ENCODE measurements around the gene GATA6. TPM values are rescaled to one million over a fixed set of nuclear protein-coding genes. Genes with fewer than 3 reads are reported as not detected.

The GATA6 gene
- polyA plus RNA-seq, 1 experiment: 1.5 TPM

GRCh38 chr18:22166069-22166950 is 3.1 kb upstream of the GATA6 start:
- Histone ChIP-seq H3K27ac (ENCODE audit: low read depth, low read length) (no peak overlapping the region), H3K9me3 (ENCODE audit: control insufficient read depth, insufficient read depth, low read length) (peaks cover 20% of the 10 kb centered on the region; the same call in 1 of the 2 replicates), H3K27me3 (ENCODE audit: control insufficient read depth, insufficient read depth, low read length) (peaks cover 69% of the 10 kb centered on the region), H3K4me3 (ENCODE audit: low read depth, low read length) (no peak overlapping the region)
- DNase-seq (ENCODE audit: low read depth, low spot score): no peak
- TF ChIP-seq CTCF (IDR thresholded peaks at IDR 0.05; ENCODE audit: low read depth, low read length): no peak
- ChIA-PET CTCF (no interaction called here), POLR2A (no interaction called here)

DNA sequence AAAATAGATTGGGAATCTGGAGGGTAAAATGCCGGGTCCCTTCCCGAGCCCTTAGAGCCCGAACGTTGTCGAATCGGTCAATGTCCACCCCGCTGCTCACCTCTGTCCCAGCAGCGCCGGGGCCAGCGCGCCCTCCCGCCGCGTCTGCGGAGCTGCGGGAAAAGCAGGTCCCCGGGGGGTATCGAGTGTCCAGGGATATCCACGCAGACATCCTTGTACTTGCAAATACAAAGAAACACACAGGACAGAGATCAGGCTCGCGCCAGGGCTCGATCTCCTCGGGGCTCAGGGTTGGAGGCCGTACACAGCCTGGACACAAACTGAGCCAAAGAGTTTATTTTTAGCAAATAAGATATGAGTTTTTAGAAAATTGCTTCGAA is 2.3 kb upstream of the GATA6 start:
- CTCF ChIA-PET: no interaction called here
- DNase-seq (ENCODE audit: low read depth, low spot score): no peak
- no peak for TF ChIP-seq CTCF (IDR thresholded peaks at IDR 0.05; ENCODE audit: low read depth, low read length)
- Histone ChIP-seq H3K27me3 (ENCODE audit: control insufficient read depth, insufficient read depth, low read length) (peaks cover 63% of the 10 kb centered on the region), H3K27ac (ENCODE audit: low read depth, low read length) (no peak overlapping the region), H3K4me3 (ENCODE audit: low read depth, low read length) (no peak overlapping the region), H3K9me3 (ENCODE audit: control insufficient read depth, insufficient read depth, low read length) (peaks cover 20% of the 10 kb centered on the region; the same call in 1 of the 2 replicates)
- POLR2A ChIA-PET: no interaction called here

DNA sequence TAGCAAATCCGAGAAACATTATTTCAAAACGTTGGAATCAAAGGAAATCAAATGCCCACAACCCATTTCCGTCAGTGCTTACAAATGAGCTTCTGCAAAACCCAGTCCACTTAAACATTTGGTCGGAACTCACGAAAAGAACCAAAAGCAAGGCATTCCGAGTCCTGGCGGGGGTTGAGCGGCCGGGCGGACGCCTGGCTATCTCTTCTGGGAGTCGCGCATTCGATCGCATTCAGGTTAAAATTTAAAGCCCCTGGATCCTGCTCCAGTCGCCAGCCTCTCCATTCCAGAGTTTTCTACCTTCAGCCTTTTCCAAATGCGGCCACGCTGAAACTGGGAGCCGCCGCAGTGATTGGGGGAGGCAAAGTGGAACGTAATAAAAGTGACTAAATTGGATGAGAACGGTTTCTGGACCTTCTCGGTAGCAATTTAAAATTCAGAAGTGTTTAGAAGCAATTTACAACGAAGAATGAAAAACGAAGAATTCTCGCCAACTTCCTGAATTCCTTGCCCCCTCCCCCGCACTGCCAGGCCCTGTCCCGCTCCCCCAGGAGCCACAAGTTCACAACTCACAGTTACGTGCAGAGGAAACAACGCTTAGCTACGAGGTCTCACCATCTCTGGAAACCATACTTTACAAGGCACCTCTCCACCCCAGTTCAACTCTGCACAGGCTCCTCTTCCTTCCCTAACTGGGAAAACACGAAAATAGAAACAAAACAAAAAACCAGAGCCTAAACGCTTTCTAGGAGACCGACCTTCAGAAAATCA is 1.7 kb upstream of the GATA6 start:
- Histone ChIP-seq H3K4me3 (ENCODE audit: low read depth, low read length) (no peak overlapping the region), H3K27ac (ENCODE audit: low read depth, low read length) (no peak overlapping the region), H3K27me3 (ENCODE audit: control insufficient read depth, insufficient read depth, low read length) (peaks cover 59% of the 10 kb centered on the region), H3K9me3 (ENCODE audit: control insufficient read depth, insufficient read depth, low read length) (peaks cover 20% of the 10 kb centered on the region; the same call in 1 of the 2 replicates)
- POLR2A ChIA-PET: no interaction called here
- CTCF ChIA-PET: no interaction called here
- TF ChIP-seq CTCF (IDR thresholded peaks at IDR 0.05; ENCODE audit: low read depth, low read length): no peak
- DNase-seq (ENCODE audit: low read depth, low spot score): no peak

DNA sequence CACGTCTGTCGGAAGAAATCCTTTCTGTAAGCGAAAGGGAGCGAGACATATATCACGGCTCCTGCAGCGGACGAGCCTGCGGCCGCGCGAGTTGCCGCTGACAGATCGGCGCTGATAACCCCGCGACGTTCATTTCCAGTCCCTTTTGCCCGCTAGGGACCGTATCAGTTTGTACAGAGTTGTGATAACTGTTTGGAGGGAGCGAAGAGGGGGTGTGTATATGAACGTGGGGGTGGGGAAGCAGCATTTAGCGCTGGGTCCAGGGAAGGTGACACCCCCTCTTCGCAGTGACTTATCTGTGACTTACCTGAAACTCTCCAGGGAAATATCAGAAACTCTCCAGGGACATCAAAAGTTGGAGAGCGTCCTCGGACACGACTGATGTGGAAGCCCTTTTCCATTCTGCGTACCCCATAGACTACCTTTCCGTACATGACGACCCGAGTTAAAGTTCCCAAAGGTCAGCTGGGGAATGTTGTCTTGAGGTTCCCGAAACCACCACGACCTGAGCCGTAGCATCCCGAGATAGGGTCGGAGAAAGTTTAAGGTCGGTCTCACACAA is 948 bp upstream of the GATA6 start:
- DNase-seq (ENCODE audit: low read depth, low spot score): no peak
- peaks cover 51% of the 10 kb centered on the region for H3K27me3 ChIP-seq (ENCODE audit: control insufficient read depth, insufficient read depth, low read length)

More for the DNA sequence above, 948 bp upstream of the GATA6 start:
- TF ChIP-seq CTCF (IDR thresholded peaks at IDR 0.05; ENCODE audit: low read depth, low read length): no peak; the same call in 1 of the 2 replicates
- Histone ChIP-seq H3K4me3 (ENCODE audit: low read depth, low read length) (0 out of 2 replicates have a peak overlapping the region, but pooled peaks have one; percentile 29), H3K9me3 (ENCODE audit: control insufficient read depth, insufficient read depth, low read length) (peaks cover 20% of the 10 kb centered on the region; the same call in 1 of the 2 replicates), H3K27ac (ENCODE audit: low read depth, low read length) (no peak overlapping the region)
- ChIA-PET POLR2A (interaction anchor here (1.2 kb wide), 1 partner anchor 394 kb away, joined by 3 read pairs; no protein-coding TSS in a partner anchor), CTCF (no interaction called here)

All from AG04450 (cell line).